Mesodermal cell (in vitro differentiated cells): ENCODE data around the gene ABCF3.

Source experiments
- H3K27ac ChIP-seq: 2 replicates; pipeline ENCODE4 v1.7.0; 2013; ENCODE audit warnings: mild to moderate bottlenecking, low read depth, low read length, moderate library complexity; ENCODE audit not compliant: severe bottlenecking
- H3K36me3 ChIP-seq: 2 replicates; pipeline ENCODE4 v1.7.1; 2013; ENCODE audit warnings: mild to moderate bottlenecking, low read length, moderate library complexity; ENCODE audit not compliant: control insufficient read depth, insufficient read depth
- H3K4me1 ChIP-seq: one replicate; pipeline ENCODE4 v1.7.1; 2013; ENCODE audit warnings: mild to moderate bottlenecking, low read length; ENCODE audit not compliant: insufficient read depth, control insufficient read depth, poor library complexity, severe bottlenecking
- H3K4me3 ChIP-seq: 2 replicates; pipeline ENCODE4 v1.7.0; 2013; ENCODE audit warnings: low read length, control low read depth, mild to moderate bottlenecking; ENCODE audit not compliant: insufficient read depth, poor library complexity, severe bottlenecking; ENCODE audit errors: extremely low read depth
- H3K9me3 ChIP-seq: 2 replicates; pipeline ENCODE4 v1.7.1; 2013; ENCODE audit warnings: mild to moderate bottlenecking, low read length, moderate library complexity; ENCODE audit not compliant: control insufficient read depth
- WGBS, 2 experiments: methylation state at CpG; one replicate each; pipeline ENCODE4 v1.1.5; 2013; ENCODE audit warnings: missing lambda C conversion rate in 2 of 2; ENCODE audit not compliant: insufficient coverage in 2 of 2; 5-methylcytosine and 5-hydroxymethylcytosine counted together

The ABCF3 gene

GRCh38 chr3:184167786-184168185, 18.2 kb upstream of the ABCF3 start:
- no peak overlapping the region for H3K27ac ChIP-seq
- H3K4me3 ChIP-seq: no peak overlapping the region
- H3K4me1 ChIP-seq: peaks cover 20% of the 10 kb centered on the region
- H3K36me3 ChIP-seq: peaks cover 95% of the 10 kb centered on the region
- 93 to 95% methylated on average over 4 to 8 of the region's 8 CpGs for WGBS, 2 experiments
- H3K9me3 ChIP-seq: no peaks in the 10 kb centered on the region

- Histone ChIP-seq H3K4me1 (peaks cover 24% of the 10 kb centered on the region), H3K9me3 (no peaks in the 10 kb centered on the region), H3K4me3 (no peak overlapping the region), H3K27ac (no peak overlapping the region), H3K36me3 (peaks cover 97% of the 10 kb centered on the region)
- WGBS, 2 experiments: 88 to 95% methylated on average over 5 to 7 of the region's 9 CpGs
These were observed 17.5 kb upstream of the ABCF3 start for GRCh38 chr3:184168363-184169120.

GRCh38 chr3:184169896-184170875, 15.8 kb upstream of the ABCF3 start:
- H3K36me3 ChIP-seq: peaks cover 86% of the 10 kb centered on the region
- H3K9me3 ChIP-seq: no peaks in the 10 kb centered on the region
- no peak overlapping the region for H3K27ac ChIP-seq
- 96 to 97% methylated on average over 37 to 44 of the region's 66 CpGs for WGBS, 2 experiments
- peaks cover 26% of the 10 kb centered on the region for H3K4me1 ChIP-seq
- H3K4me3 ChIP-seq: no peak overlapping the region

- H3K4me3 ChIP-seq: no peak overlapping the region
- peaks cover 75% of the 10 kb centered on the region for H3K36me3 ChIP-seq
- peak overlapping the region; percentile 29 for H3K27ac ChIP-seq
- peaks cover 26% of the 10 kb centered on the region for H3K4me1 ChIP-seq
- WGBS, 2 experiments: 83 to 86% methylated on average over 6 to 9 of the region's 9 CpGs
- H3K9me3 ChIP-seq: no peaks in the 10 kb centered on the region
These were observed 14.4 kb upstream of the ABCF3 start for GRCh38 chr3:184171562-184171961.

- 94 to 95% methylated on average over 4 to 5 of the region's 5 CpGs for WGBS, 2 experiments
- Histone ChIP-seq H3K4me1 (peaks cover 32% of the 10 kb centered on the region), H3K27ac (peak overlapping the region; percentile 25), H3K4me3 (no peak overlapping the region), H3K36me3 (peaks cover 71% of the 10 kb centered on the region), H3K9me3 (no peaks in the 10 kb centered on the region)
These were observed 13.2 kb upstream of the ABCF3 start for GRCh38 chr3:184172681-184173373.

- Histone ChIP-seq H3K27ac (peak overlapping the region; percentile 55), H3K4me3 (no peak overlapping the region), H3K9me3 (no peaks in the 10 kb centered on the region), H3K4me1 (peaks cover 37% of the 10 kb centered on the region), H3K36me3 (peaks cover 71% of the 10 kb centered on the region)
- WGBS, 2 experiments: 80% methylated on average over 1 of the region's 2 CpGs; no CpG with 5 or more reads in 1 of the 2 experiments
These were observed 12.7 kb upstream of the ABCF3 start for GRCh38 chr3:184173374-184173722.

GRCh38 chr3:184174284-184174645, 11.7 kb upstream of the ABCF3 start:
- H3K4me1 ChIP-seq: peaks cover 46% of the 10 kb centered on the region
- WGBS, 2 experiments: no CpG with 5 or more reads among the region's 4 CpGs
- H3K36me3 ChIP-seq: peaks cover 71% of the 10 kb centered on the region
- H3K9me3 ChIP-seq: no peaks in the 10 kb centered on the region
- H3K27ac ChIP-seq: peak overlapping the region; percentile 55
- peak overlapping the region; percentile 11 for H3K4me3 ChIP-seq

- 0 to 1% methylated on average over 52 to 56 of the region's 73 CpGs for WGBS, 2 experiments
- Histone ChIP-seq H3K9me3 (no peaks in the 10 kb centered on the region), H3K36me3 (peaks cover 72% of the 10 kb centered on the region), H3K4me1 (peaks cover 52% of the 10 kb centered on the region), H3K4me3 (peak within 1 kb of the TSS; percentile 96), H3K27ac (peak within 1 kb of the TSS; percentile 96)
These were observed 11.1 kb upstream of the ABCF3 start, which contains the start of gene AP2M1 for GRCh38 chr3:184174646-184175492. Gene AP2M1, plus strand, starts transcription at chr3:184174855. Its CDS starts 2,139 bp downstream, at chr3:184176994.

GRCh38 chr3:184175506-184175905, 10.5 kb upstream of the ABCF3 start:
- peaks cover 72% of the 10 kb centered on the region for H3K36me3 ChIP-seq
- WGBS, 2 experiments: 2 to 6% methylated on average over 5 to 8 of the region's 8 CpGs
- H3K4me3 ChIP-seq: peak overlapping the region; percentile 96
- H3K27ac ChIP-seq: peak overlapping the region; percentile 96
- H3K9me3 ChIP-seq: no peaks in the 10 kb centered on the region
- peaks cover 56% of the 10 kb centered on the region for H3K4me1 ChIP-seq

- Histone ChIP-seq H3K36me3 (peaks cover 72% of the 10 kb centered on the region), H3K4me1 (peaks cover 56% of the 10 kb centered on the region)
These were observed 10.0 kb upstream of the ABCF3 start for GRCh38 chr3:184175981-184176376.

More at GRCh38 chr3:184175981-184176376, 10.0 kb upstream of the ABCF3 start:
- Histone ChIP-seq H3K9me3 (no peaks in the 10 kb centered on the region), H3K4me3 (peak overlapping the region; percentile 96), H3K27ac (peak overlapping the region; percentile 96)
- no CpG with 5 or more reads among the region's 3 CpGs for WGBS, 2 experiments
